Activated CD4-positive, CD25-positive, alpha-beta regulatory T cell (primary cell): ENCODE measurements around the gene ILKAP.

Experiments used
- DNase-seq, 4 experiments: peaks; one replicate each; lab custom pipeline; 2025; lab: John Stamatoyannopoulos, UW

Gene ILKAP

GRCh38 chr2:238203094-238203972 is at the start of gene ILKAP:
TSS of gene ILKAP (minus strand) at chr2:238203695. CDS start at chr2:238203553, 142 bp downstream.
- peak; percentile 81 to 88 (median 85) for DNase-seq

- DNase-seq, result no peak
Observed at GRCh38 chr2:238252766-238253630, 49.5 kb upstream of the ILKAP start.

- DNase-seq, result no peak
Observed at GRCh38 chr2:238251986-238252385, 48.5 kb upstream of the ILKAP start.

- DNase-seq, result no peak
Observed at GRCh38 chr2:238251331-238251730, 47.8 kb upstream of the ILKAP start.

- DNase-seq, result no peak
Observed at GRCh38 chr2:238250896-238251295, 47.4 kb upstream of the ILKAP start.

GRCh38 chr2:238247841-238248453 is 44.5 kb upstream of the ILKAP start:
- no peak for DNase-seq

GRCh38 chr2:238247002-238247822 is 43.7 kb upstream of the ILKAP start:
- DNase-seq, result no peak

GRCh38 chr2:238244151-238244550 is 40.7 kb upstream of the ILKAP start:
- no peak for DNase-seq

- no peak for DNase-seq
Observed at GRCh38 chr2:238243496-238244076, 40.1 kb upstream of the ILKAP start.

- DNase-seq, result no peak
Observed at GRCh38 chr2:238242731-238243495, 39.4 kb upstream of the ILKAP start.

- no peak for DNase-seq
Observed at GRCh38 chr2:238241970-238242369, 38.5 kb upstream of the ILKAP start.

GRCh38 chr2:238240757-238241711 is 37.5 kb upstream of the ILKAP start:
- DNase-seq, result no peak

- DNase-seq, result peak; percentile 46 to 54 (median 53)
Observed at GRCh38 chr2:238239863-238240756, 36.6 kb upstream of the ILKAP start, which contains the start of gene HES6. TSS of gene HES6 (minus strand) at chr2:238240038. CDS start at chr2:238239905, 133 bp downstream.

- DNase-seq, result no peak
Observed at GRCh38 chr2:238239543-238239862, 36.0 kb upstream of the ILKAP start.

- DNase-seq, result peak in 2 of 4 experiments; percentile 27
Observed at GRCh38 chr2:238238766-238239542, 35.5 kb upstream of the ILKAP start.

GRCh38 chr2:238238311-238238765 is 34.8 kb upstream of the ILKAP start:
- DNase-seq, result no peak

- no peak for DNase-seq
Observed at GRCh38 chr2:238237431-238238135, 34.1 kb upstream of the ILKAP start.
